Endodermal cell (in vitro differentiated cells): ENCODE data around the gene KCNAB2. TPM values are rescaled to one million over a fixed set of nuclear protein-coding genes. Genes with fewer than 3 reads are reported as not detected.

Experiments
- DNase-seq: peaks from one replicate; pipeline ENCODE4 v3.0.0-alpha.2; 2017
- H3K27ac ChIP-seq: 2 replicates; pipeline ENCODE4 v1.5.1; 2013; ENCODE audit warnings: mild to moderate bottlenecking, low read depth, low read length, moderate library complexity
- H3K27me3 ChIP-seq: 2 replicates; pipeline ENCODE4 v1.6.1; 2013; ENCODE audit warnings: mild to moderate bottlenecking, low read length, moderate library complexity; ENCODE audit not compliant: insufficient read depth, control insufficient read depth, poor library complexity, severe bottlenecking
- H3K36me3 ChIP-seq: 2 replicates; pipeline ENCODE4 v1.7.0; 2013; ENCODE audit warnings: mild to moderate bottlenecking, low read length, moderate library complexity; ENCODE audit not compliant: control insufficient read depth, insufficient read depth
- H3K4me1 ChIP-seq: one replicate; pipeline ENCODE4 v1.7.0; 2013; ENCODE audit warnings: low read length; ENCODE audit not compliant: control insufficient read depth, insufficient read depth
- H3K4me3 ChIP-seq: 2 replicates; pipeline ENCODE4 v1.5.1; 2013; ENCODE audit warnings: mild to moderate bottlenecking, low read length, moderate library complexity
- H3K9ac ChIP-seq: 2 replicates; pipeline ENCODE4 v1.6.1; 2013; ENCODE audit warnings: mild to moderate bottlenecking, low read length, moderate library complexity; ENCODE audit not compliant: poor library complexity, severe bottlenecking; ENCODE audit errors: extremely low read depth
- H3K9me3 ChIP-seq: 2 replicates; pipeline ENCODE4 v1.6.1; 2013; ENCODE audit warnings: mild to moderate bottlenecking, low read length, moderate library complexity; ENCODE audit not compliant: control insufficient read depth
- H3K27ac Mint-ChIP-seq: 2 replicates; pipeline ENCODE4 v1.8.0; 2020; ENCODE audit warnings: mixed read lengths
- H3K27me3 Mint-ChIP-seq: 2 replicates; pipeline ENCODE4 v1.8.0; 2021; ENCODE audit warnings: mild to moderate bottlenecking, mixed read lengths; ENCODE audit not compliant: insufficient read depth
- H3K36me3 Mint-ChIP-seq: 2 replicates; pipeline ENCODE4 v1.8.0; 2020; ENCODE audit warnings: low read depth, mixed read lengths
- H3K4me1 Mint-ChIP-seq: 2 replicates; pipeline ENCODE4 v1.8.0; 2020; ENCODE audit warnings: mixed read lengths
- H3K4me3 Mint-ChIP-seq: 2 replicates; pipeline ENCODE4 v1.8.0; 2020; ENCODE audit warnings: mild to moderate bottlenecking, moderate library complexity, mixed read lengths
- H3K9me3 Mint-ChIP-seq: 2 replicates; pipeline ENCODE4 v1.8.0; 2020; ENCODE audit warnings: mild to moderate bottlenecking, mixed read lengths
- CTCF ChIP-seq: fragments of 200-600 bp; sonication (generic); conservative IDR thresholded peaks from 2 replicates; pipeline ENCODE4 v1.5.0; 2021; ENCODE audit warnings: antibody characterized with exemption, mild to moderate bottlenecking
- WGBS, 2 experiments: methylation state at CpG; one replicate each; pipeline versions ENCODE4 v1.1.5 to v1.1.7; 2013; ENCODE audit warnings: missing lambda C conversion rate in 2 of 2, mixed read lengths in 1 of 2; ENCODE audit not compliant: insufficient coverage in 1 of 2, insufficient read length in 1 of 2; 5-methylcytosine and 5-hydroxymethylcytosine counted together
- total RNA-seq, 2 donors: library from RNA; stranded (reverse); fragmentation: NEBNext Ultra II Directional in 1 of 2; extraction: Animal tissue kit (Norgen Biotek cat#: 25700) in 1 of 2; gene quantifications; 2 replicates in 1 of 2; 3 replicates in 1 of 2; pipeline ENCODE4 v1.2.1, GENCODE V29; 2021

Gene KCNAB2
- total RNA-seq, 2 donors from 2014 or later = 14.9 to 22.9 TPM

GRCh38 chr1:6095511-6096242, 50.0 kb downstream of the KCNAB2 start:
- Histone ChIP-seq H3K36me3 (no peaks in the 10 kb centered on the region), H3K27ac (no peak overlapping the region), H3K9ac (no peak overlapping the region), H3K4me1 (no peaks in the 10 kb centered on the region), H3K9me3 (no peaks in the 10 kb centered on the region), H3K4me3 (no peak overlapping the region), H3K27me3 (no peaks in the 10 kb centered on the region)
- Mint-ChIP-seq H3K36me3 (no peaks in the 10 kb centered on the region), H3K9me3 (no peaks in the 10 kb centered on the region), H3K27ac (no peak overlapping the region), H3K4me3 (no peak overlapping the region), H3K27me3 (no peaks in the 10 kb centered on the region), H3K4me1 (no peaks in the 10 kb centered on the region)
- 70 to 87% methylated on average over 2 to 13 of the region's 13 CpGs for WGBS, 2 experiments
- DNase-seq = no peak
- peak; percentile 26 for TF ChIP-seq CTCF

- Mint-ChIP-seq H3K4me1 (no peaks in the 10 kb centered on the region), H3K36me3 (no peaks in the 10 kb centered on the region), H3K27ac (no peak overlapping the region), H3K4me3 (no peak overlapping the region), H3K9me3 (no peaks in the 10 kb centered on the region), H3K27me3 (no peaks in the 10 kb centered on the region)
- Histone ChIP-seq H3K9ac (no peak overlapping the region), H3K4me1 (no peaks in the 10 kb centered on the region), H3K27ac (no peak overlapping the region), H3K27me3 (no peaks in the 10 kb centered on the region), H3K36me3 (no peaks in the 10 kb centered on the region), H3K4me3 (no peak overlapping the region), H3K9me3 (no peaks in the 10 kb centered on the region)
- DNase-seq = no peak
- TF ChIP-seq CTCF = no peak
- 89 to 93% methylated on average over 7 to 23 of the region's 23 CpGs for WGBS, 2 experiments
Observed at GRCh38 chr1:6096243-6097116, 50.8 kb downstream of the KCNAB2 start.

GRCh38 chr1:6097117-6097595, 51.5 kb downstream of the KCNAB2 start:
- H3K27ac Mint-ChIP-seq = no peak overlapping the region
- Histone ChIP-seq H3K27me3 (no peaks in the 10 kb centered on the region), H3K4me1 (no peaks in the 10 kb centered on the region), H3K9ac (no peak overlapping the region), H3K27ac (no peak overlapping the region), H3K9me3 (no peaks in the 10 kb centered on the region), H3K36me3 (no peaks in the 10 kb centered on the region), H3K4me3 (no peak overlapping the region)
- no peaks in the 10 kb centered on the region for H3K4me1 Mint-ChIP-seq
- DNase-seq = no peak
- H3K27me3 Mint-ChIP-seq = no peaks in the 10 kb centered on the region
- no peaks in the 10 kb centered on the region for H3K36me3 Mint-ChIP-seq
- TF ChIP-seq CTCF = no peak
- WGBS, 2 experiments = 92 to 98% methylated on average over 8 to 15 of the region's 15 CpGs
- no peaks in the 10 kb centered on the region for H3K9me3 Mint-ChIP-seq
- H3K4me3 Mint-ChIP-seq = no peak overlapping the region
